HEK293 (cell line): ENCODE measurements around the gene ACAP1.

ENCODE experiments used
- CTCF ChIA-PET: fragments of 350-600 bp; formaldehyde crosslinking; extraction: SDS; loops from one replicate; lab custom pipeline; 2021; ENCODE audit warnings: antibody characterized with exemption; lab: Yijun Ruan, JAX
- POLR2A ChIA-PET: fragments of 300-600 bp; formaldehyde crosslinking; extraction: SDS; loops from one replicate; lab custom pipeline; 2020; ENCODE audit warnings: antibody characterized with exemption, inconsistent platforms; lab: Yijun Ruan, JAX
- H3K27ac ChIP-seq: fragments of 200-500 bp; sonication (Bioruptor generic); 2 replicates; pipeline ENCODE4 v1.5.1; 2014; ENCODE audit warnings: low read depth, low read length, control low read depth, inconsistent platforms; ENCODE audit errors: extremely low read depth
- H3K36me3 ChIP-seq, 2 experiments: fragments of 200-500 bp in 1 of 2; sonication (Bioruptor generic) in 1 of 2; 1 replicate in 1 of 2; 2 replicates in 1 of 2; pipeline ENCODE4 v1.5.1; 2014 to 2017; ENCODE audit warnings: inconsistent platforms in 2 of 2, low read length in 2 of 2; ENCODE audit not compliant: control insufficient read depth in 2 of 2, insufficient read depth in 1 of 2
- H3K4me1 ChIP-seq: fragments of 200-500 bp; sonication (Bioruptor generic); 2 replicates; pipeline ENCODE4 v1.5.1; 2014; ENCODE audit warnings: mild to moderate bottlenecking, low read length, inconsistent platforms; ENCODE audit not compliant: control insufficient read depth, insufficient read depth
- H3K4me3 ChIP-seq: 2 replicates; pipeline ENCODE4 v1.5.1; 2011; ENCODE audit warnings: low read depth, mild to moderate bottlenecking, control low read depth, low read length, moderate library complexity
- H3K9me3 ChIP-seq: fragments of 200-500 bp; sonication (Bioruptor generic); 2 replicates; pipeline ENCODE4 v1.5.1; 2014; ENCODE audit warnings: low read depth, low read length, inconsistent platforms; ENCODE audit not compliant: control insufficient read depth, insufficient read depth
- FEZF1 ChIP-seq: fragments of 450-650 bp; formaldehyde crosslinking; IDR thresholded peaks from 2 replicates; pipeline ENCODE4 v1.5.1; 2016; ENCODE audit warnings: missing biosample characterization, missing genetic modification characterization
- GLIS1 ChIP-seq: fragments of 450-650 bp; formaldehyde crosslinking; IDR thresholded peaks from 2 replicates; pipeline ENCODE4 v1.5.1; 2016; ENCODE audit warnings: missing biosample characterization, missing genetic modification characterization
- KLF8 ChIP-seq: fragments of 450-650 bp; formaldehyde crosslinking; IDR thresholded peaks from 2 replicates; pipeline ENCODE4 v1.5.1; 2016; ENCODE audit warnings: missing biosample characterization, missing genetic modification characterization
- KLF9 ChIP-seq: fragments of 450-650 bp; formaldehyde crosslinking; IDR thresholded peaks from 2 replicates; pipeline ENCODE4 v1.5.1; 2016; ENCODE audit warnings: missing biosample characterization, missing genetic modification characterization, low read depth
- PBX3 ChIP-seq: sonication (generic); formaldehyde crosslinking; IDR thresholded peaks from 2 replicates; pipeline ENCODE4 v1.8.1; 2022; ENCODE audit warnings: mild to moderate bottlenecking, moderate library complexity, missing genetic modification reagents
- PRDM1 ChIP-seq: fragments of 450-650 bp; formaldehyde crosslinking; IDR thresholded peaks from 2 replicates; pipeline ENCODE4; 2016; ENCODE audit warnings: missing biosample characterization, missing genetic modification characterization
- REST ChIP-seq: fragments of 450-650 bp; formaldehyde crosslinking; IDR thresholded peaks from 2 replicates; pipeline ENCODE4 v1.5.1; 2016; ENCODE audit warnings: missing biosample characterization, missing genetic modification characterization
- TSHZ1 ChIP-seq: fragments of 450-650 bp; formaldehyde crosslinking; IDR thresholded peaks from 2 replicates; pipeline ENCODE4 v1.5.1; 2016; ENCODE audit warnings: missing biosample characterization, missing genetic modification characterization, borderline replicate concordance
- ZBTB1 ChIP-seq: fragments of 450-650 bp; formaldehyde crosslinking; IDR thresholded peaks from 2 replicates; pipeline ENCODE4 v1.5.1; 2016; ENCODE audit warnings: missing biosample characterization, missing genetic modification characterization
- ZBTB17 ChIP-seq: fragments of 450-650 bp; formaldehyde crosslinking; IDR thresholded peaks from 2 replicates; pipeline ENCODE4 v1.5.1; 2016; ENCODE audit warnings: missing biosample characterization, missing genetic modification characterization
- ZEB2 ChIP-seq: fragments of 450-650 bp; formaldehyde crosslinking; IDR thresholded peaks from 2 replicates; pipeline ENCODE4 v1.5.1; 2016; ENCODE audit warnings: missing biosample characterization, missing genetic modification characterization
- ZNF214 ChIP-seq: fragments of 450-650 bp; formaldehyde crosslinking; IDR thresholded peaks from 2 replicates; pipeline ENCODE4 v1.5.1; 2017; ENCODE audit warnings: missing biosample characterization, mild to moderate bottlenecking, missing genetic modification characterization, borderline replicate concordance
- ZNF391 ChIP-seq: fragments of 450-650 bp; formaldehyde crosslinking; IDR thresholded peaks from 2 replicates; pipeline ENCODE4 v1.5.1; 2016; ENCODE audit warnings: low read depth, missing biosample characterization, missing genetic modification characterization, borderline replicate concordance
- ZNF394 ChIP-seq: fragments of 450-650 bp; formaldehyde crosslinking; IDR thresholded peaks from 2 replicates; pipeline ENCODE4 v1.5.1; 2016; ENCODE audit warnings: missing biosample characterization, missing genetic modification characterization, mild to moderate bottlenecking, moderate library complexity, borderline replicate concordance
- ZNF629 ChIP-seq: fragments of 450-650 bp; formaldehyde crosslinking; IDR thresholded peaks from 2 replicates; pipeline ENCODE4 v1.5.1; 2017; ENCODE audit warnings: missing biosample characterization, missing genetic modification characterization
- ZNF664 ChIP-seq: fragments of 450-650 bp; formaldehyde crosslinking; IDR thresholded peaks from 2 replicates; pipeline ENCODE4 v1.5.1; 2016; ENCODE audit warnings: missing biosample characterization, missing genetic modification characterization
- ZNF76 ChIP-seq: fragments of 450-650 bp; formaldehyde crosslinking; IDR thresholded peaks from 2 replicates; pipeline ENCODE4; 2016; ENCODE audit warnings: low read depth, missing biosample characterization, missing genetic modification characterization, borderline replicate concordance
- ZNF830 ChIP-seq: fragments of 450-650 bp; IDR thresholded peaks from 2 replicates; pipeline ENCODE4 v1.5.0; 2018; ENCODE audit warnings: missing biosample characterization, missing genetic modification characterization, low read depth, mild to moderate bottlenecking, moderate library complexity
- ZXDB ChIP-seq: fragments of 450-650 bp; formaldehyde crosslinking; IDR thresholded peaks from 2 replicates; pipeline ENCODE4 v1.5.1; 2016; ENCODE audit warnings: missing biosample characterization, missing genetic modification characterization
- TF ChIP-seq, protein P1 (sequence below): fragments of 450-650 bp; formaldehyde crosslinking; IDR thresholded peaks from 2 replicates; pipeline ENCODE4 v1.5.1; 2016; ENCODE audit warnings: missing biosample characterization, missing genetic modification characterization
- TF ChIP-seq, protein P2 (sequence below): fragments of 450-650 bp; formaldehyde crosslinking; IDR thresholded peaks from 2 replicates; pipeline ENCODE4 v1.5.1; 2016; ENCODE audit warnings: missing biosample characterization, missing genetic modification characterization

The ACAP1 gene

DNA sequence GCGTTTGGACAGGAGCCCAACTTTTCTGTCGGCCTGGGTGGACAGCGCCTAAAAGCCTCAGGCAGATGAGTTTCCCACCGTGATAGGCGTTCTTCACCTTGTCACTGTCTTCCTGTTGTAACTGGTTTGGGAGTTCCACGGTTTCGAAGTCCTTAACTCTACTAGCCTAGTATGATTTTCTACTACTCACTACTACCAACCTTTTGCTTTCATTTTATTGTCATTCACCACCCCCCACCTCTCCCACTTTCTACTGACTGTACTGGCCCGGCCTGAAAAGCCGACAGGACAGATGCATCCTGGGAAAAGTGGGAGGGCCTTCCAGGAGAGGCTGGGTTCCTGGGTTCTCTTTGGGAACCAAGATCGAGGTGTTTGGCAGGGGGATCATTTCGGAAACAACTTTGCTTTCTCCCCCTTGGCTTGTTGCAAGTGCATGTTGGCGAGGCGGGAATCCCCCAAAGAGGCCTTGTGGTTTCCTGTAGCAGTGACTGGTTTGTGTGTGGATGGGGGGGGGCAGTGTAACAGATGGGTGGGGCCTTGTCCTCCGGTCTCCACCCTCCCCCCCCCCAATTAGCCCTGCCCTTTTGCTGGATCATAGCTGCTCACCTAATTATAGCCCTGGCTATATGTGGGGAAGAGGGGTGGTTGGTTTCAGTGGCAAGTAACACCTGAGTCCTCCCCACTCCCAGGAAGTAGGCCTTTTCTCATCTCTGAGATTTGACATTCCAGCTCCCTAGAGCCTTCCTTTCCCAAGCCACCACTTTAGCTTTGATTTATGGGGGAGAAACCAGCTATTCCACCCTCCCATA, 27.5 kb upstream of the ACAP1 start:
- H3K4me3 ChIP-seq = peak overlapping the region; percentile 80
- H3K9me3 ChIP-seq = no peaks in the 10 kb centered on the region
- H3K4me1 ChIP-seq = peaks cover 19% of the 10 kb centered on the region
- ChIA-PET CTCF (interaction anchor here (0.5 to 1.7 kb wide), 4 partner anchors 39 to 608 kb away, joined by 3 to 5 read pairs (median 4); no protein-coding TSS in a partner anchor), POLR2A (interaction anchor here (0.6 to 3.9 kb wide), 11 partner anchors 9 to 380 kb away, joined by 3 to 36 read pairs (median 4); partner anchors contain the start of genes DVL2, NEURL4, SLC16A13 and SLC2A4)
- H3K27ac ChIP-seq = peak overlapping the region; percentile 99
- peaks cover 35 to 47% of the 10 kb centered on the region in 2 experiments for H3K36me3 ChIP-seq
- TF ChIP-seq ZNF664 (peak; percentile 99), PRDM1 (tag by site-specific recombination) (peak; percentile 98), TSHZ1 (tag by site-specific recombination) (no peak), ZNF214 (tag by site-specific recombination) (no peak), ZEB2 (tag by site-specific recombination) (0 out of 2 replicates have a peak, but pooled peaks have one; percentile 49), ZNF394 (tag by site-specific recombination) (0 out of 2 replicates have a peak, but pooled peaks have one; percentile 38), ZNF629 (tag by site-specific recombination) (peak; percentile 21; the same call in 1 of the 2 replicates), ZXDB (no peak), ZBTB17 (peak; percentile 91), ZNF76 (tag by site-specific recombination) (peak; percentile 88), ZNF391 (no peak), GLIS1 (tag by site-specific recombination) (peak; percentile 26; the same call in 1 of the 2 replicates), KLF8 (tag by site-specific recombination) (peak; percentile 25), PBX3 (0 out of 2 replicates have a peak, but pooled peaks have one; percentile 17), ZBTB1 (tag by site-specific recombination) (no peak), KLF9 (tag by site-specific recombination) (peak; percentile 59; the same call in 1 of the 2 replicates), ZNF830 (no peak), REST (tag by site-specific recombination) (peak; percentile 92), FEZF1 (peak; percentile 50; the same call in 1 of the 2 replicates)
- TF ChIP-seq, protein P1, sequence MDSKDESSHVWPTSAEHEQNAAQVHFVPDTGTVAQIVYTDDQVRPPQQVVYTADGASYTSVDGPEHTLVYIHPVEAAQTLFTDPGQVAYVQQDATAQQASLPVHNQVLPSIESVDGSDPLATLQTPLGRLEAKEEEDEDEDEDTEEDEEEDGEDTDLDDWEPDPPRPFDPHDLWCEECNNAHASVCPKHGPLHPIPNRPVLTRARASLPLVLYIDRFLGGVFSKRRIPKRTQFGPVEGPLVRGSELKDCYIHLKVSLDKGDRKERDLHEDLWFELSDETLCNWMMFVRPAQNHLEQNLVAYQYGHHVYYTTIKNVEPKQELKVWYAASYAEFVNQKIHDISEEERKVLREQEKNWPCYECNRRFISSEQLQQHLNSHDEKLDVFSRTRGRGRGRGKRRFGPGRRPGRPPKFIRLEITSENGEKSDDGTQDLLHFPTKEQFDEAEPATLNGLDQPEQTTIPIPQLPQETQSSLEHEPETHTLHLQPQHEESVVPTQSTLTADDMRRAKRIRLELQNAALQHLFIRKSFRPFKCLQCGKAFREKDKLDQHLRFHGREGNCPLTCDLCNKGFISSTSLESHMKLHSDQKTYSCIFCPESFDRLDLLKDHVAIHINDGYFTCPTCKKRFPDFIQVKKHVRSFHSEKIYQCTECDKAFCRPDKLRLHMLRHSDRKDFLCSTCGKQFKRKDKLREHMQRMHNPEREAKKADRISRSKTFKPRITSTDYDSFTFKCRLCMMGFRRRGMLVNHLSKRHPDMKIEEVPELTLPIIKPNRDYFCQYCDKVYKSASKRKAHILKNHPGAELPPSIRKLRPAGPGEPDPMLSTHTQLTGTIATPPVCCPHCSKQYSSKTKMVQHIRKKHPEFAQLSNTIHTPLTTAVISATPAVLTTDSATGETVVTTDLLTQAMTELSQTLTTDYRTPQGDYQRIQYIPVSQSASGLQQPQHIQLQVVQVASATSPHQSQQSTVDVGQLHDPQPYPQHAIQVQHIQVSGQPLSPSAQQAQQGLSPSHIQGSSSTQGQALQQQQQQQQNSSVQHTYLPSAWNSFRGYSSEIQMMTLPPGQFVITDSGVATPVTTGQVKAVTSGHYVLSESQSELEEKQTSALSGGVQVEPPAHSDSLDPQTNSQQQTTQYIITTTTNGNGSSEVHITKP (tag by site-specific recombination) = peak; percentile 99
- TF ChIP-seq, protein P2, sequence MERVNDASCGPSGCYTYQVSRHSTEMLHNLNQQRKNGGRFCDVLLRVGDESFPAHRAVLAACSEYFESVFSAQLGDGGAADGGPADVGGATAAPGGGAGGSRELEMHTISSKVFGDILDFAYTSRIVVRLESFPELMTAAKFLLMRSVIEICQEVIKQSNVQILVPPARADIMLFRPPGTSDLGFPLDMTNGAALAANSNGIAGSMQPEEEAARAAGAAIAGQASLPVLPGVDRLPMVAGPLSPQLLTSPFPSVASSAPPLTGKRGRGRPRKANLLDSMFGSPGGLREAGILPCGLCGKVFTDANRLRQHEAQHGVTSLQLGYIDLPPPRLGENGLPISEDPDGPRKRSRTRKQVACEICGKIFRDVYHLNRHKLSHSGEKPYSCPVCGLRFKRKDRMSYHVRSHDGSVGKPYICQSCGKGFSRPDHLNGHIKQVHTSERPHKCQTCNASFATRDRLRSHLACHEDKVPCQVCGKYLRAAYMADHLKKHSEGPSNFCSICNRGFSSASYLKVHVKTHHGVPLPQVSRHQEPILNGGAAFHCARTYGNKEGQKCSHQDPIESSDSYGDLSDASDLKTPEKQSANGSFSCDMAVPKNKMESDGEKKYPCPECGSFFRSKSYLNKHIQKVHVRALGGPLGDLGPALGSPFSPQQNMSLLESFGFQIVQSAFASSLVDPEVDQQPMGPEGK (tag by site-specific recombination) = peak; percentile 58; the same call in 1 of the 2 replicates
